G401 (cell line): Measurements from ENCODE around the gene AGAP3. TPM values are rescaled to one million over a fixed set of nuclear protein-coding genes. Genes with fewer than 3 reads are reported as not detected.
A peak's percentile ranks its signal among the peaks of the same experiment; 100 is the strongest.

Source experiments
- DNase-seq: peaks from one replicate; pipeline ENCODE4 v3.0.0-alpha.2; 2015; ENCODE audit warnings: low spot score
- in situ Hi-C: cut with HindIII; loops from 2 replicates; pipeline ENCODE4 v1.10.0; 2016; ENCODE audit warnings: low sequenced_read_pairs, mixed read lengths
- total RNA-seq: library from RNA; depleted of rRNA; stranded (reverse); fragments of >200 nt; shearing (Covaris generic); gene quantifications from 2 replicates; pipeline ENCODE4 v1.2.3, GENCODE V29; 2014

The AGAP3 gene
- total RNA-seq, 1 experiment from 2014 or later, result 51.9 TPM

DNA sequence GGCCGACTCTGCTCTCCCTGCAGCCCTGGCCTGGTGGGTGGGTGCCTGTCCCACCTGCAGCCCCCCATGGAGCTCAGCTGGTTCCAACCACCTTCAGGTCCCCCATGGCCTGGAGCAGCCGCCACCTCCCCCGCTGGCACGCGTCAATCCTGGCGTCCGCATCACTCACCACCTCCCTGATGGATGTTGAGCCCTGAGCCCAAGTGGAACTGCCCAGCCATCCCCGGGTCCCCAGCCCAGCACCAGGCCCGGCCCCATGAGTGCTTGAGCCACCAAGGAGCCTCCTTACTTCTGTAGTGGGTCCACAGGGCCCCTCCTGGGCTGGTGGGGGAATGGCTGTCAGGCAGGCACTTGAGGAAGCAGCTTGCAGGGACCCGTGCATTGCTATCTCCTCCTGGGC is 14.6 kb downstream of the AGAP3 start:
- in situ Hi-C loops, result no loop called here
- DNase-seq, result no peak

DNA sequence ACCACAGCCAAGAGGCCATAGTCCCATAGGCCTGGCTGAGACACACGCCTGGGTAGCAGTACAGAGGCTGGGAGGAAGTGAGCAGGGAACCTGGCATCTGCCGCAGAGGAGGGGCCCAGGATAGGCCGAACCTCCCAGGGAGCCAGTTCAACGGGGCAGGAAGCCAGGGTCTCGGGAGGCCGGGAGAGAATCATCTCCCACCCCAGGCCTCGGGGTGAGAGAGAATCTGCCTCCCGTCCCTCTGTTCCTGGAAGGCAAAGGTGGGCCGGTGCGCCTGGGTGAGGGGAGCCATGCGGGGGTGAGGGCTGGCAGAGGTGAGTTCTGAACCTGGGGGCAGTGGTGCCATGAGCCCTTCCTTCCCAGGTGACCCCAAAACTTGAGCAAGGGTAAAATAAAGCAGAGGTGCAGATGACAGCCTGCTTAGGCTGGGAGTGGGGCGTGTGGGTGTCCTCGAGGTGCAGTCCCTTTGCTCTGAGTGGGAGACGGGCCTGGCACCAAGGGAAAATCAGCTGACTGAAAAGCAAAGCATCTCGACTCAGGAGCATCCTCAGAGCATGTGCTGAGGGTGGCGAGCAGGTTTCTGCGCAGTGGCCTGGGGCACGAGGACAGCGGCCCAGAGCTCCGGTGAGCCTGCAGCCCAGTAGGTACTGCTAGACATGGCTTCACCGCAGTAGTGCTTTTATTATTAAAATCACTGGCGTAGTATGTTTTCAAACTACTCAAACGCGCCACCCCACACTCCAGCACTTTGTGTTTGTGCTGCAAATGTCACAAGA is 15.5 kb downstream of the AGAP3 start:
- in situ Hi-C loops, result no loop called here
- no peak for DNase-seq

DNA sequence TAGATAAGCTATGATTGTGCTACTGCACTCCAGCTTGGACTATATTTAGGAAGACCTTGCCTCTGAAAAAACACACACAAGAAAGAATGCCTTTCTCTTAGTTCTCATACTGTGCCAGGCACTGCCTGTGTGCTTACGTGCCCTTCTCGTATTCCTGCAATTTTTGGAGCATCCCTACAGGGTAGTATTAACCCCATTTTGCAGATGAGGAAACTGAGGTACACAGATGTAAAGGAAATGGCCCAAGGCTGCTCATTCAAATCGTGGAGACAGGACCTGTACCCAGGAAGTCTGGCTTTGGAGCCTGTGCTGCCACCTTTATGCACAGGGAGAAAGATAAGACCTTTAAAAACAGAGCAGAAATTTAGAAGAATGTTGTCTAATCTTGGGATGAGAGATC is 16.7 kb downstream of the AGAP3 start:
- in situ Hi-C loops, result no loop called here
- DNase-seq, result no peak

DNA sequence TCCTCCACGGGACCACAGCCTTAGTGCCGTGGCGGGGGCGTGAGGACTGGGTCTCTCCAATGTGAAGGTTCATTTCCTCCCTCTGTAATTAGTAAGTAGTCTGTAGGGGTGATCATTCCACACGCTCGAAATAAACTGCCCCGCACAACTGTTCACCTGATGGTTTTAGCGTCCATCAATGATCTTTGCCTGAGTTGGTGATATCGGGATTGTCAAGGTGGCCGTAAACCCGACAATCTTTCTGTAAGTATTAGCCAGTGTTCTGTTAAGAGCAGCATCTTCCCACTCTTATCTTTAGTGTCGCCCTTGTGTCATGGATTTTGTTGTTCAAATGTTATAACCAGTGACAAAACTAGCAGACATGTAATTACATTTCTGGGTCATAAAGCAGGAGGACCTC is 17.7 kb downstream of the AGAP3 start:
- in situ Hi-C loops, result no loop called here
- DNase-seq, result no peak

DNA sequence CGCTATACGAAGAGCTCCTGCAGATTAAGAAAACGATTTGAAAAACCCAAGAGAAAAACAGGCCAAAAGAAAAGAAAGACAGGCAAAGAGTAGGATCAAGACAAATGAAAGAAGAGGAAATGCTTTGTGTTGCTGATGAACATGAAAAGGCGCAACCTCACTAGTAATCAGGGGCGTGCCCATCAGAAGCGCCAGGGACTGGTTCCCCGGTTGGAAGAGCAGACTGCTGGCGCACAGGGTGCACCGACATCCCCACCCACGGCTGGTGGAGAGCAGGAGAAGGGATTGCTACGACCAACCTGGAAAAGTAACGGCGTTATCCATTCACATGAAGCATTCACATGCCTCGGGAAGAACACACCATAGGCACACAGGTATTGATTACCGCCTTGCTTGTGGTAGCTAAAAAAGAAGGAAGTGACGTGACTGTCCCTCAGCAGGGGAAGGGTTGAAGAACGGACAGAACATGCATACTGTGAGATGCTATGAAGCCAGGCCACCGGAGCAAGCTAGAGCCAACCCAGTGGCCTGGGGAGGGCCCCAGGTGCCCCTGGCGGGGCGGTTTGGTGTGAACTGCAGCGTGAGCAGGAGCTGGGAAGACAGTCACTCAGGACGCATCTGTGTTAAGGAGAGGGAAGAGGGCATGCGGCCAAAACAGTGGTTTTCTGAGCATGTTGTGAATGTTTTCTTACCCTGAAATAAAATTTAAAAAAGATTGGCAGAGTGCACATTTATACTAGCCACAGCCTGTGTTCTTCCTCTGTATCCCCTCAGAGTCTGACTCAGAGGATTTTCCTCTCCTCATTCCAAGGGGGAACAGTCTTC is 18.3 kb downstream of the AGAP3 start:
- in situ Hi-C loops, result no loop called here
- no peak for DNase-seq

DNA sequence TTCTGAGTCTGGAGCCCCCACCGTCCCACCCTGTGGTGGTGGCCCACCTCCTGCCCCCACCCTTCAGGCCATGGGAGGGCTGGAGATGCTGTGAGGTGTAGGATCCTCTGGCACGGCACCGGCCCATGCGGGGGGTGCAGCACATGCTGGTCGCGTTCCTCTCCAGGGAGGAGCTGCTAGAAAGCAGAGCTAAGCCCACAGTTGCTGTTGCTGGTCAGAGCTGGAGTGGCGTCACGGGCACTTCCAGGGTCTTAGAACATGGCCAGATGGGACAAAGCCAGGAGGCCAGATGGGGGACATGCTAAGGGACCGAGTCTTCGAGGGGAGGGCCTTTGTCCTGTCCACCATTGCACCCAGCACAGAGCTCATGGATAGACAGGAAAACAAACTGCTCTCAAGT is 21.6 kb downstream of the AGAP3 start:
- in situ Hi-C loops, result no loop called here
- DNase-seq, result no peak

DNA sequence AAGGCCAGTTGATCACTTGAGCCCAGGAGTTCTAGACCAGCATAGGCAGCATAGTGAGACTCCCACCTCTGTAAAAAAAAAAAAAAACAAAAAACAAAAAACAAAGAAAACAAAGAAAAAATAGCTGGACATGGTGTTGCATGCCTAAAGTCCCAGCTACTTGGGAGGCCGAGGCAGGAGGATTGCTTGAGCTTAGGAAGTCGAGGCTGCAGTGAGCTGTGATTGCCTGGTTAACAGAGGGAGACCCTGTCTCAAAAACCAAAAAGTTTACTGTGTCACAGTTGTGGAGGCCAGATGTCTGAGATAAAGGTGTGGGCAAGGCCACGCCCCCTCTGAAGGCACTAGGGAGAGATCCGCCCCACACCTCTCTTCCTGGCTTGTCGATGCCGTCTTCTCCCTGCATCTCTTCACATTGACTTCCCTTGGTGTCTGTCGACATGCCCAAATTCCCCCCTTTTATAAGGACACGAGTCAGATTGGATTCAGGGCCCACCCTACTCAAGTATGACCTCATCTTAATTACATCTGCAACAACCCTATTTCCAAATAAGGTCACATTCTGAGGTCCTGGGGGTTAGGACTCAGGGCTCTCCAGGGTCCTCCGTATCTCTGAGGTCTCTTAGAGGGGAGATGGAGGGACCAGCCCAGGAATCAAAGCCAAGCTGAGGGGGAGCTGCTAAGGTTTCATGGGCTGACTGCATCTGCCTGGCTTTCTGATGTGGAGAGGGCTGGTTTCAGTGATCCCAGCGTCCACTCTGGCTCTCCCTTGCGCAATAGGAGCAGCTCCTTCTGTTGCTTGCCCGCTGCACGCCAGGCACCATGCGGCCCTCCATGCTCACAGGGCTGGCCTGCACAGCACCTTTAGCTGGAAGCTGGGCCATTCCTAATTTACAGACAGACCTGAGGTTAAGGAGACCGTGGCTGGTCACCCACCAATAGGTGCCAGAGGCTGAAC is 23.1 kb downstream of the AGAP3 start:
- in situ Hi-C loops, result no loop called here
- no peak for DNase-seq

DNA sequence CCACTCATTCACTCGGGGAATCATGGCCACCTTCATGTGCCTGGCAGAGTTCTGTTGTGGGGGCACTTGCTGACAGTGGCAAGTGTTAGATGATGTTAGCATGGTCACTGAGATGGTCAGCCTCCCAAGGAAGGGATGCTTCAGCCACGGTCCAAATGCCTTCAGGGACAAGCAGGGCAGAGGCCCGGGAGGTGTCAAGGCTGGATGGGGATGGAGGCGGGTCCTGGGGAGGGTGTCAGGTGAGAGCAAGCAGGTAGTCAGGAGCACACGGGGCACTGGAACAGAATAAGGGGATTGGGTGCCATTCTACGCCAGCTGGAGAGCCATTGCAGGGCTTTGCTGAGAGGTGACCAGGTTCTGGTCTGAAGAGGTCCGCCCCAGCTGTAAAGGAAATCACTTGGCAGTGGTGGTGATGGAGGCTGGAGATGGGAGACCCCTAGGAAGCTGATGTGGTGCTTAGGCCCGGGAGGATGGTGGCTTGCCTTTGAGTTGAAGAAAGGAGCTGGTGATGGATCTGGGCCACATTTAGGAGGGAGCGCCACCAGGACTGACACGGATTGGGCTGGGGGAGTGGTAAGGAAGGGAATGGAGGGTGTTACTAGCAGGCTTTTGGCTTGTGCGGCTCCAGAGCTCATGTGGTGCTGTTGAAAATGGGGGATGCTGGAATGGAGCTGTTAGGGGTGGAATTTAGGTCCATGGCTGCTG is 24.1 kb downstream of the AGAP3 start:
- in situ Hi-C loops, result no loop called here
- no peak for DNase-seq

DNA sequence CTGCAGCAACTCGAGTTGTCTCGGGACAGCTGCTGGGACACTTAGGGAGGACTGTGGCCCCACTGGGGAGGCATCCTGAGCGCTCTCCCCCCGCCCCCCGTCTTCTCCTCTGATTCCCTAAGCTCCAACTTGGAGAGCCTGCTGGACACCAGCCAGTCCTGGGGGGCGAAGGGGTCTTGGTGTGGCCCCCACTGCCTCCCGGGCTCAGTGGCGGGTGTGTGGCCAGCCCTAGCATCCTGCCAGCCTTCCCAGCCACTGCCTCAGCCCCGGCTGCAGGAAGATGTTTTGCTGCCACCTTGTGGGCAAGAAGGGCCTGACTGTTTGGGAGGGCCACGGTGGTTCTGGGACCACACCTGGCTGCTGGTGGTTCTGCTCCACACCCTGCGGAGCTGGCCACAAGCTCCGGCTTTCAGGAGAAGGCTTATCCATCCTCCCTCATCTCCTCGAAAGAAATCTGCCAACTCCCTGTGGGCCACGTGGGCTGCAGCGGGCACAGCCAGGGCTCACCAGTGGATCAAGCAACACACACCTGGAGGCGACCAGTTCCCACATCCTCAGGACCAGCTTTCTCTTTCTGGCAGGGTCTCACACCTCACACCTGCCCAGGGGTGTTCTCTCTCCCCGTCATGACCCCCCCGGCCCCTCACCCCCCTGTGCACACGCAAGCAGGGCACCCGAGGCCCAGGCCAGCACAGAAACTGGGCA is 24.8 kb downstream of the AGAP3 start:
- in situ Hi-C loops, result no loop called here
- DNase-seq, result peak; percentile 85

DNA sequence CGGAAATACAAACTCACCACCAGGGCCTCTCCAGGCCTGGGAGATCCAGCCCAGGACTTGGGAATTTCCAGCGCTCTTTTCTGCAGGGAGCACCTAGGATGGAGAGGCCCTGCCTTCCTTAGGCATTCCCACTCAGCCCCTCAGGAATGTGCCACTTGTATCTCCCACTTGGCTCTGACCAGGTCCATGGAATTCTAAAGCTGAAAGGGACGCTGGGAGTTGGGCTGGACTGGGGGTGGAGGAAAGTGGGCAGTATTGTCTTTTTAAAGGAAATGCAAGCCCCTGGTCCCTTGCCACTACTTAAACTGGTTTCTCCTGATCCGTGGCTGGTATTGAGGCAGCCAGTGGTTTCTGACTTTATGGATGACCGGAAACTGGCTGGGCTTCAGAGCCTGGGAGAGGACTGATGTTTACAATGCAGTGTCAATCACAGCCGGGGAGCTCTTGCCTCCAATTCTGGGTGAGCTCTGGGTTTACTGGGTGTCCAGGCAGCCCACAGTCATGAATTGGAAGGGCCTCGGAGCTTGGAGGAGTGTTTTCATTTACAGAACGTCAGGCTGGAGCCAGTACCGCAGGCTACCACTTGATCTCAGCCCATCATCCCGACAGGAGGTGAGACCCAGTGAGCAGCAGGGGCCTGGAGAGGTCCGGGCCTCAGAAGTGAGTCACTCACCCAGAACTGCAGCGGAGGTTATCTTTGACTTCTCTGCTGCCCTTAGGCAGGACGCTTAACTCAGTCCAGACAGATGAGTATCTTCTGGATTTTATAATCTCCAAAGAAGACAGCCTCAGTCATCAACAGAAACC is 27.3 kb downstream of the AGAP3 start:
- in situ Hi-C loops, result no loop called here
- DNase-seq, result no peak

DNA sequence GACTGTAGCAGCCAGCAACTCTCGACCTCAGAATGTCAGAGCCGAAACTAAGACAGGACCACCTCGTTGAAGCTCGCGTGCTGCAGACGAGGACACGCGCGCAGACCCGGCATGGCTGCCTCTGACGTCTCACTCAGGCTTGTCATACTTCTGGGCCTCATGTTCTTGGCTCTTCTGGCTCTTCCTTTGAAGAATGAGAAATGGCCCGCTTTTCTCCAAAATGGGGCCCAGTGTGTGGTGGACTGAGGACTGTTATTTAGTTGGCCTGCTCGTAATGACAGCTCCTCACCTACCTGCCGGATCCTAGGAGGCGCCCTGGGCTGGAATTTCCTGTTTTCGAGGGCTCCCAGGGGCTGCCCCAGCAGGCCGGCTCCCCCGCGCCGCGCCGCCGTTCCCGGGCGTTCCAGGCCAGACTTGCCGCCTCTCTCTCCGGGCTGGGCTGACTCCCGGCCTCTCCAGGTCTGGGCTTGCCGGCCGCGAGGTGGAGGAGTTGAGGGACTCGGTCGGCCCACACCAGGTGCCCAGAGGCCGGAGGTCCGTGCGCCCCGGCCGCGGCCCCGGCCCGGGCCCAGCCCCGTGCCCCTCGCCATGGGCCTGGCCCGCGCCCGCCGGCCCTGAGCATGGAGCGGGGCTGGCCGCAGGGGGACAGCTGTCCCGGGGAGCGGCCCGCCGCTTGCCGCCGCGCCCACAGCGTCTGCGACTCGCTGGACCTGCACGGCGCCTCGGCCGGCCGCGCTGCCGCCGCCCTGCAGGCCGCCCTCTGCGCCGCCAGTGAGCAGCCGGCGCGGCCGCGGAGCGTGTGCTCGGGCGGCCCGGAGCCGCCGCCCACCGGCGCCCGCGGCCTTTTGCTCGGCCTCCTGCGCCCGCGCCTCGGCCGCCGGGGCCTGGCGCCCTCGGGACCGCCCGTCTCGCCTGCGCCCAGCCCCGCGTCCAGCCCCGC is 28.1 kb downstream of the AGAP3 start:
- DNase-seq, result no peak
- in situ Hi-C loops, result no loop called here

DNA sequence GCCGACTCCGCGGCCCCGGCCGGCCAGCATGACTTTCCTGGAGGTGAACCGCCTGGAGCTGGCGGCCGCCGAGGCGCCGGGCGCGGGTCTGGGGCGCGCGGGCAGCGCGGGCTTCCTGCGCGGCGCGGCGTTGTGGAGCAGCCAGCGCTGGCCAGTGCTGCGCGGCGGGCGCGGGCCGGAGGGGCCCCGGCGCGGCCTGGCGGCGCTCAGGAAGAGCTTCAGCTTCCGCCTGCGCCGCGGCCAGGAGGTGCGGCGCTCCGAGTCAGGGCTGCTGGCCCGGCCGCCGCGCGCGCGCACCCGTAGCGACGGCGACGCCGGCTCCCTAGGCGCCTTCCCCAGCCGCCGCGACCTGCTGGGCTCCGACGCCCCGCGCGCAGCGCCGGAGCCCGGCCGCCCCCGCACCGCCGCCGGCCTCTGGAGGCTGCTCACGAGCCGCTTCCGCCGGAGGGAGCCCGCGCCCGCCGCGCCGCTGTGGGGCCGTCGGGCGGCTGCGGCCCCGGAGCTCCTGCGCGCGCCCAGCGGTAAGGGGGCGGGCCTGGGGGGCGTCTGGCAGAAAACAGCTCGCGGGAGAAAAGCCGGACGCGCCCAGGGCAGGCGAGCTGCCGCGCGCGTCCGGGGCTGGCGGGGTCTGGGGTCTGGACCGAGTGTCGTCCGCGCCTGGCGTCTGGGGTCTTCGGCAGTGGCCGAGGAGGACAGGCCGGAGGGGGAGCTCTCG is 29.0 kb downstream of the AGAP3 start:
- in situ Hi-C loops, result no loop called here
- DNase-seq, result no peak

DNA sequence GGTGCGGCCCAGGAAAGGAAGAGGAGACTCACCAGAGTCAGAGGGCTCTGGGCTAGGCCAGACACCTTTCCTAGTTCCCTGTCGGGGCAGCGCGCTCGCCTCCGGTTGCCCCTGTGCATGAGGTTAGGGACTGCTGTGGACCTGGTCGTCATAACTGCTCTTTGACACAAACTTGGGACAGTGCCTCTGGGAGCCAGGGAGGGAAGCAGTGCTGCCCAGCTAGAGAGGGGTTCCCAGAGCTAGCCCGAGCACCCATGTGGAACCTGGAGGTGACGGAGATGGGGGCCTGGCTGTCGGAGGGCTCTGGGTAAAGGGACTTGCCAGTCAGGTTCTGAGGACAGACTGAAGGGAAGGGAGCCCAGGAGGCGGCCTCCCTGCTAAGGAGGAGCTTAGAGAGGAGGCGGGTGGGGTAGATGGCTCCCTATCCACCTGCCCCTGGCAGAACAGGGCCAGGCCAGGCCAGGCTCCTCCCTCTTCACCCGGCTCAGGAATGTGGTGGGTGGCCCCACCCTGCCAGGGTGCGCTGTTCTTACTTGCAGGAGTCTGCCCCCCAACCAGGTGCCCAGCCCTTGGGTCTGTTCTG is 29.7 kb downstream of the AGAP3 start:
- DNase-seq, result no peak
- in situ Hi-C loops, result no loop called here

DNA sequence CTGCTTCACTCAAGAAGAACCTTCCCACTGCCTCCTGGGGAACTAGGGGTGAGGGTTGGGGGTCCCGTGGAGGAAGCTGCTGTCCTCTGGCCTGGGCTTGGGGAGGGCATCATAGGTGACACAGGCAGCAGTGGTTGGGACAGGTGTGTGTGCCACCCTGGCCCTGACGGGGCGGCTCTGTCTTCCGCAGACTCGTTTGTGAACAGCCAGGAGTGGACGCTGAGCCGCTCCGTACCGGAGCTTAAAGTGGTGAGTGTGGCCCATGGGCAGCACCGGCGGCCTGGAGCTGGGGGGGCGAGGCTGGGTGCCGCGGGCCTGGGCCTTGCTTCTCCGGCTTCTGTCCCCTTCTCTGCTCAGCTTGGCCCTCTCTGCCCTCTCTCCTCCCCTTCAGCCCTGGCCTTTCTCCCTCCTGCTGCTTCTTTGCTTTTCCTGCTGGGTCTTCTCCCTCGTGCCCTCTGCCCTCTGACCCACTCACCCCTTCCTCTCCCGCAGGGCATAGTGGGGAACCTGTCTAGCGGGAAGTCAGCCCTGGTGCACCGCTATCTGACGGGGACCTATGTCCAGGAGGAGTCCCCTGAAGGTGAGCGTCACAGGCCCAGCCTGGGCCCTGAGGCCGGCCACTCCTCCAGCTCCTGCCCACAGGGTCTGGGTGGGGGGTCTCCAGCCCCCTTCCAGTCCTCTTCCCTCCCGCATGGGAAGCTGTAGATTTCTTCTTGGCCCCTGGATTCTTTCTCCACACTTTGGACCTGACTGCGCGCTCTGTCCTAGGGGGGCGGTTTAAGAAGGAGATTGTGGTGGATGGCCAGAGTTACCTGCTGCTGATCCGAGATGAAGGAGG is 30.5 kb downstream of the AGAP3 start:
- in situ Hi-C loops, result no loop called here
- DNase-seq, result no peak

DNA sequence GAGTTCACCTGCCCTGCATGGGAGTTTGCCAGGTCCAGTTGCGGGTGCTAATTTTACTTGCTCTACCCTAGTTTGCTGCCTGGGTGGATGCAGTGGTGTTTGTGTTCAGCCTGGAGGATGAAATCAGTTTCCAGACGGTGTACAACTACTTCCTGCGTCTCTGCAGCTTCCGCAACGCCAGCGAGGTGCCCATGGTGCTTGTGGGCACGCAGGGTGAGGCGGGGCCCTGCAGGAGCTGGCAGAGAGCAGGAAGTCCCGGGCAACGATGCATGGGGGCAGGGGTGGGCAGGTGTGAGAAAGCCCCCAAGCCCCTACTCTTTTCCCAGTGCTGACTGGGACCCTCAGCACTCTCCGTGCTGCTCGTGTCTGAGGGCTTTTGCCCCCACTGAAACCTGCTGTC is 31.3 kb downstream of the AGAP3 start:
- in situ Hi-C loops, result no loop called here

More for the DNA sequence above, 31.3 kb downstream of the AGAP3 start:
- DNase-seq, result no peak
